Measurements from ENCODE around the gene CHD9. TPM values are rescaled to one million over a fixed set of nuclear protein-coding genes. Genes with fewer than 3 reads are reported as not detected.
A peak's percentile ranks its signal among the peaks of the same experiment; 100 is the strongest.

Gene CHD9
- total RNA-seq, 1 donor from 2014 or later: 68.6 TPM

- Mint-ChIP-seq H3K4me3 (no peak overlapping the region), H3K4me1 (ENCODE audit: unreplicated experiment) (peaks cover 36% of the 10 kb centered on the region), H3K9me3 (no peaks in the 10 kb centered on the region), H3K36me3 (peaks cover 4% of the 10 kb centered on the region), H3K27ac (peak overlapping the region; percentile 78), H3K27me3 (no peaks in the 10 kb centered on the region)
- no peak for TF ChIP-seq CTCF (conservative IDR thresholded peaks at IDR 0.05)
- DNase-seq (ENCODE audit: extremely low spot score, unreplicated experiment): no peak
Measured at GRCh38 chr16:53094013-53094630, 39.3 kb downstream of the CHD9 start.

- no peak overlapping the region for H3K27ac Mint-ChIP-seq
- DNase-seq (ENCODE audit: extremely low spot score, unreplicated experiment): no peak
- no peak for TF ChIP-seq CTCF (conservative IDR thresholded peaks at IDR 0.05)
- no peak overlapping the region for H3K4me3 Mint-ChIP-seq
- peaks cover 26% of the 10 kb centered on the region for H3K4me1 Mint-ChIP-seq (ENCODE audit: unreplicated experiment)
- no peaks in the 10 kb centered on the region for H3K27me3 Mint-ChIP-seq
- H3K9me3 Mint-ChIP-seq: no peaks in the 10 kb centered on the region
- H3K36me3 Mint-ChIP-seq: peaks cover 4% of the 10 kb centered on the region
Measured at GRCh38 chr16:53097190-53097589, 42.4 kb downstream of the CHD9 start.

GRCh38 chr16:53098526-53099317 lies 43.9 kb downstream of the CHD9 start:
- no peaks in the 10 kb centered on the region for H3K9me3 Mint-ChIP-seq
- no peak for DNase-seq (ENCODE audit: extremely low spot score, unreplicated experiment)
- TF ChIP-seq CTCF (conservative IDR thresholded peaks at IDR 0.05): no peak
- H3K36me3 Mint-ChIP-seq: peaks cover 4% of the 10 kb centered on the region
- peak overlapping the region; percentile 98 for H3K27ac Mint-ChIP-seq
- peak overlapping the region; percentile 85 for H3K4me3 Mint-ChIP-seq
- H3K4me1 Mint-ChIP-seq (ENCODE audit: unreplicated experiment): peaks cover 23% of the 10 kb centered on the region
- H3K27me3 Mint-ChIP-seq: no peaks in the 10 kb centered on the region

GRCh38 chr16:53099318-53100130 lies 44.7 kb downstream of the CHD9 start:
- no peak for TF ChIP-seq CTCF (conservative IDR thresholded peaks at IDR 0.05)
- peak; percentile 75 for DNase-seq (ENCODE audit: extremely low spot score, unreplicated experiment)
- peaks cover 27% of the 10 kb centered on the region for H3K4me1 Mint-ChIP-seq (ENCODE audit: unreplicated experiment)
- peaks cover 4% of the 10 kb centered on the region for H3K36me3 Mint-ChIP-seq
- peak overlapping the region; percentile 98 for H3K27ac Mint-ChIP-seq
- H3K4me3 Mint-ChIP-seq: peak overlapping the region; percentile 85
- no peaks in the 10 kb centered on the region for H3K27me3 Mint-ChIP-seq
- no peaks in the 10 kb centered on the region for H3K9me3 Mint-ChIP-seq

GRCh38 chr16:53100131-53100748 lies 45.4 kb downstream of the CHD9 start:
- no peaks in the 10 kb centered on the region for H3K27me3 Mint-ChIP-seq
- TF ChIP-seq CTCF (conservative IDR thresholded peaks at IDR 0.05): no peak
- H3K9me3 Mint-ChIP-seq: no peaks in the 10 kb centered on the region
- H3K4me3 Mint-ChIP-seq: peak overlapping the region; percentile 85
- H3K27ac Mint-ChIP-seq: peak overlapping the region; percentile 98
- DNase-seq (ENCODE audit: extremely low spot score, unreplicated experiment): no peak
- peaks cover 4% of the 10 kb centered on the region for H3K36me3 Mint-ChIP-seq
- H3K4me1 Mint-ChIP-seq (ENCODE audit: unreplicated experiment): peaks cover 23% of the 10 kb centered on the region

All from type B pancreatic cell (in vitro differentiated cells).